MCF 10A (cell line): ENCODE measurements around the gene UCP2. TPM values are rescaled to one million over a fixed set of nuclear protein-coding genes. Genes with fewer than 3 reads are reported as not detected.

ENCODE experiments used
- BruUV-seq: library from RNA; stranded (reverse); fragments of 400-500 nt; replicated peaks from 2 replicates; lab custom pipeline; 2021; lab: Mats Ljungman, UMichigan
- CTCF ChIA-PET: fragments of 300-600 bp; sonication (Branson Sonifier 250); formaldehyde crosslinking; extraction: SDS; loops from one replicate; lab custom pipeline; 2021; ENCODE audit warnings: antibody characterized with exemption, inconsistent platforms; lab: Yijun Ruan, JAX
- POLR2A ChIA-PET: fragments of 300-600, 350-650 bp; sonication (Branson Sonifier 250); formaldehyde crosslinking; extraction: SDS; loops from one replicate; lab custom pipeline; 2020; ENCODE audit warnings: antibody characterized with exemption, inconsistent platforms; lab: Yijun Ruan, JAX
- DNase-seq: peaks from one replicate; pipeline ENCODE4 v3.0.0-alpha.2; 2018; ENCODE audit not compliant: unreplicated experiment
- H3K27ac Mint-ChIP-seq: one replicate; pipeline ENCODE4 v1.8.0; 2022; ENCODE audit warnings: mild to moderate bottlenecking, low read depth, mixed read lengths; ENCODE audit not compliant: unreplicated experiment
- H3K27me3 Mint-ChIP-seq: one replicate; pipeline ENCODE4 v1.8.0; 2022; ENCODE audit warnings: mixed read lengths; ENCODE audit not compliant: insufficient read depth, unreplicated experiment
- H3K36me3 Mint-ChIP-seq: one replicate; pipeline ENCODE4 v1.8.0; 2022; ENCODE audit warnings: mild to moderate bottlenecking, moderate library complexity, mixed read lengths; ENCODE audit not compliant: insufficient read depth, unreplicated experiment
- H3K4me1 Mint-ChIP-seq: one replicate; pipeline ENCODE4 v1.8.0; 2022; ENCODE audit warnings: mixed read lengths; ENCODE audit not compliant: insufficient read depth, unreplicated experiment
- H3K4me3 Mint-ChIP-seq: one replicate; pipeline ENCODE4 v1.8.0; 2022; ENCODE audit warnings: mild to moderate bottlenecking, moderate library complexity, mixed read lengths; ENCODE audit not compliant: unreplicated experiment
- H3K9me3 Mint-ChIP-seq: one replicate; pipeline ENCODE4 v1.8.0; 2022; ENCODE audit warnings: mixed read lengths; ENCODE audit not compliant: unreplicated experiment
- intact Hi-C: fragments of 100-400 bp; cut with micrococcal nuclease; formaldehyde crosslinking; loops from 2 replicates; pipeline ENCODE4 v1.14.1; 2022
- total RNA-seq: library from RNA; stranded (reverse); gene quantifications from 2 replicates; pipeline ENCODE4 v1.2.3, GENCODE V29; 2022
- TF ChIP-seq, protein P1 (sequence below): fragments of 200-600 bp; IDR thresholded peaks from one replicate; pipeline ENCODE4 v1.8.0; 2022; ENCODE audit warnings: antibody characterized with exemption, mild to moderate bottlenecking; ENCODE audit not compliant: unreplicated experiment

UCP2 gene
- total RNA-seq, 1 experiment from 2014 or later = not detected

DNA sequence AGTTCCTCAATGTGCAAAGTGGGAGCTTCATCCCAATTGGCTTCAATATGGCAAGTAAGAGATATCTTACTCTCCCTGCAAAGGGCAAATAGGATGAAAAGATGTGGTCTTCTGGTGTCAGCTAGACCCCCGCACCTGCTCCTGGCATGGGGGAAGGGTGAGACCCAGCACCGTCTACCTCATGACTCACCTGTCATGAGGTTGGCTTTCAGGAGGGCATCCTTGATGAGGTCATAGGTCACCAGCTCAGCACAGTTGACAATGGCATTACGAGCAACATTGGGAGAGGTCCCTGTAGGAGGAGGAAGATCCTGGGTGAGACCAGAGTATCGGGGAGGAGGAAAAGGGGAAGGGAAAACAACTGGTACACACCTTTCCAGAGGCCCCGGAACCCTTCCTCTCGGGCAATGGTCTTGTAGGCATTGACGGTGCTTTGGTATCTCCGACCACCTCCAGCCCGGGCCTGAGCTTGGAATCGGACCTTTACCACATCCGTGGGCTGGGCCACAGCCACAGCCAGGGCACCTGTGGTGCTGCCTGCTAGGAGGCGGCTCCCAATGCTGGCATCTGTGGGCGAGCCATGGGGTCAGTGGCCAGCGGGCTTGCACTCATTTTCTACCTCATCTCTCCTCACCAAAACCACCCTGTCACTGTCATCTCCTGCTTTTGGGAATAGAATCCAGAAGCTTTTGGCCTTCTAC is 6.0 kb downstream of the UCP2 start:
- intact Hi-C loops = no loop called here
- H3K27ac Mint-ChIP-seq = no peak overlapping the region
- no peaks in the 10 kb centered on the region for H3K9me3 Mint-ChIP-seq
- H3K27me3 Mint-ChIP-seq = no peaks in the 10 kb centered on the region
- CTCF ChIA-PET = interaction anchor here (0.6 to 0.7 kb wide), 2 partner anchors 13 to 60 kb away, joined by 3 read pairs; no protein-coding TSS in a partner anchor
- no peaks in the 10 kb centered on the region for H3K36me3 Mint-ChIP-seq
- BruUV-seq = no TSS peak
- peaks cover 17% of the 10 kb centered on the region for H3K4me1 Mint-ChIP-seq
- no peak for DNase-seq
- TF ChIP-seq, protein P1, sequence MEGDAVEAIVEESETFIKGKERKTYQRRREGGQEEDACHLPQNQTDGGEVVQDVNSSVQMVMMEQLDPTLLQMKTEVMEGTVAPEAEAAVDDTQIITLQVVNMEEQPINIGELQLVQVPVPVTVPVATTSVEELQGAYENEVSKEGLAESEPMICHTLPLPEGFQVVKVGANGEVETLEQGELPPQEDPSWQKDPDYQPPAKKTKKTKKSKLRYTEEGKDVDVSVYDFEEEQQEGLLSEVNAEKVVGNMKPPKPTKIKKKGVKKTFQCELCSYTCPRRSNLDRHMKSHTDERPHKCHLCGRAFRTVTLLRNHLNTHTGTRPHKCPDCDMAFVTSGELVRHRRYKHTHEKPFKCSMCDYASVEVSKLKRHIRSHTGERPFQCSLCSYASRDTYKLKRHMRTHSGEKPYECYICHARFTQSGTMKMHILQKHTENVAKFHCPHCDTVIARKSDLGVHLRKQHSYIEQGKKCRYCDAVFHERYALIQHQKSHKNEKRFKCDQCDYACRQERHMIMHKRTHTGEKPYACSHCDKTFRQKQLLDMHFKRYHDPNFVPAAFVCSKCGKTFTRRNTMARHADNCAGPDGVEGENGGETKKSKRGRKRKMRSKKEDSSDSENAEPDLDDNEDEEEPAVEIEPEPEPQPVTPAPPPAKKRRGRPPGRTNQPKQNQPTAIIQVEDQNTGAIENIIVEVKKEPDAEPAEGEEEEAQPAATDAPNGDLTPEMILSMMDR = no peak
- POLR2A ChIA-PET = interaction anchor here (0.6 kb wide), 1 partner anchor 1114 kb away, joined by 3 read pairs; no protein-coding TSS in a partner anchor
- no peak overlapping the region for H3K4me3 Mint-ChIP-seq

DNA sequence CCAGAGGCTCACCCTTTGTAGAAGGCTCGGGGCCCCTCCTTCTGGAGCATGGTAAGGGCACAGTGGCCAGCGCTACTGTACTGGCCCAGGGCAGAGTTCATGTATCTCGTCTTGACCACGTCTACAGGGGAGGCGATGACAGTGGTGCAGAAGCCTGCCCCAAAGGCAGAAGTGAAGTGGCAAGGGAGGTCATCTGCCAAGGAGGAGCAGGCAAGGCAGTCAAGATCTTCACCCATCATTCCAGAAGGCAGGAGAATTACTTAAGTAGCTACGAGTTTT is 7.2 kb downstream of the UCP2 start:
- Mint-ChIP-seq H3K4me3 (no peak overlapping the region), H3K9me3 (no peaks in the 10 kb centered on the region), H3K27ac (no peak overlapping the region), H3K4me1 (peaks cover 17% of the 10 kb centered on the region), H3K27me3 (no peaks in the 10 kb centered on the region), H3K36me3 (no peaks in the 10 kb centered on the region)
- TF ChIP-seq, protein P1 = no peak
- CTCF ChIA-PET = no interaction called here
- BruUV-seq = no TSS peak
- no peak for DNase-seq
- POLR2A ChIA-PET = no interaction called here
- intact Hi-C loops = no loop called here

DNA sequence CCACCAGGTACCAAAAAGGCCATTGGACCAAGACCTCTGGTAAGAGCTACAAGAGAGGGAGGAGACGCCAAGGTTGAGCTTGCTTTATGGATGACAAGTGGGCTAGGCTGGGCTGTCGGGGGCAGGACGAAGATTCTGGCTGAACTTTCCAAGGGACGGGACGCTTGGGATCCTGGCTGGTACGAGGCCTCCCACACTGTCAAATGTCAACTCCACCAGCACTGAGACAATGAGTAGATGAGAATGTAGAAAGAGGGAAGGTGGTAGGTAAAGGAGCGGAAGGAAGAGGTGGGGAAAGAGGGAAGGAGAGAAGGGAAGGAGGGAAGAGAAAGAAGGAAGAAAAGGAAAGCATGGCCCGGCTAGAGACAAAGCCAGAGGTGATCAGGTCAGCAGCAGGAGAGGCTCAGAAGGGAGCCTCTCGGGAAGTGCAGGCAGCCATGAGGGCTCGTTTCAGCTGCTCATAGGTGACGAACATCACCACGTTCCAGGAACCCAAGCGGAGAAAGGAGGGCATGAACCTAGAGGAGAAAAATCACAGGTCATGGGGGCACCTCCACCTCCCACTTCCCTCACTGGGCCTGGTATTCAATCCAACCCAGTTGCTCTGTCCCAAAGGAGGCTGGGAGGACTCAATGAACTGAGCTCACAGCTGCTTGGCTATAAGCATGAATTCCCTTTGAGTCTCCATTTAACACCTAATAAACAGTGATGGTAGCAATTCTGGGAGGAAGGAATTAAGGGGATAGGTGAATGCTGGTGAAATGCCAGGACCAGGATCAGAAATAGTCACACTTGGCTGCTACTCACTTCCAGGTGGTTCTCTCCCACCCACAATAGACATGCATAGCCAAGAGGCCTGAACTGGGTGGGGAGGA is 7.8 kb downstream of the UCP2 start:
- TF ChIP-seq, protein P1 = no peak
- CTCF ChIA-PET = interaction anchor here (0.6 to 1.1 kb wide), 3 partner anchors 11 to 21 kb away, joined by 3 to 4 read pairs (median 3); no protein-coding TSS in a partner anchor
- Mint-ChIP-seq H3K4me1 (peaks cover 12% of the 10 kb centered on the region), H3K9me3 (no peaks in the 10 kb centered on the region), H3K27ac (no peak overlapping the region), H3K36me3 (no peaks in the 10 kb centered on the region), H3K4me3 (no peak overlapping the region), H3K27me3 (no peaks in the 10 kb centered on the region)
- intact Hi-C loops = no loop called here
- BruUV-seq = no TSS peak
- POLR2A ChIA-PET = no interaction called here
- DNase-seq = no peak
